NCI-H510A (cell line): ENCODE measurements around the gene TSHZ3.

Experiments
- DNase-seq: peaks from one replicate; lab custom pipeline; 2025; lab: John Stamatoyannopoulos, UW

Gene TSHZ3

DNA sequence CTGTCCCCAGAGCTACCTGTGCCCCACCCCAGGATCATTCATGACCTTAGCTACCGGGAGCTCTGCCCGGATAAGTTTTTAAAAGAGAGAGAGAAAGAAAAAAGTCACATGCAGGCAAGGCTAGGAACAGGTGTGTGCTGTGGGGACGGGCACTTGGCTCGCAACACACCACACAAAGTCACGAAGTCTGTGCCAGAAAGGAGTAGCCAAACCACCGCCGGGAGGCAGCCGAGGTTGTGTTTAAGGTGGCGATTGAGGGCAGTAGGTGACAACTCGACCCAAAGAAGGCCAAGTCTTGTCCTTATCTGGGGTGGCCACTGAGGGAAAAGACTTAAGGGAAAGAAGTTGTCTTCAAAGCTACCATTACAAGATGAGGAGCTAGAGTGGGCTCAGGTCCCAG is 4.6 kb upstream of the TSHZ3 start:
- no peak for DNase-seq

DNA sequence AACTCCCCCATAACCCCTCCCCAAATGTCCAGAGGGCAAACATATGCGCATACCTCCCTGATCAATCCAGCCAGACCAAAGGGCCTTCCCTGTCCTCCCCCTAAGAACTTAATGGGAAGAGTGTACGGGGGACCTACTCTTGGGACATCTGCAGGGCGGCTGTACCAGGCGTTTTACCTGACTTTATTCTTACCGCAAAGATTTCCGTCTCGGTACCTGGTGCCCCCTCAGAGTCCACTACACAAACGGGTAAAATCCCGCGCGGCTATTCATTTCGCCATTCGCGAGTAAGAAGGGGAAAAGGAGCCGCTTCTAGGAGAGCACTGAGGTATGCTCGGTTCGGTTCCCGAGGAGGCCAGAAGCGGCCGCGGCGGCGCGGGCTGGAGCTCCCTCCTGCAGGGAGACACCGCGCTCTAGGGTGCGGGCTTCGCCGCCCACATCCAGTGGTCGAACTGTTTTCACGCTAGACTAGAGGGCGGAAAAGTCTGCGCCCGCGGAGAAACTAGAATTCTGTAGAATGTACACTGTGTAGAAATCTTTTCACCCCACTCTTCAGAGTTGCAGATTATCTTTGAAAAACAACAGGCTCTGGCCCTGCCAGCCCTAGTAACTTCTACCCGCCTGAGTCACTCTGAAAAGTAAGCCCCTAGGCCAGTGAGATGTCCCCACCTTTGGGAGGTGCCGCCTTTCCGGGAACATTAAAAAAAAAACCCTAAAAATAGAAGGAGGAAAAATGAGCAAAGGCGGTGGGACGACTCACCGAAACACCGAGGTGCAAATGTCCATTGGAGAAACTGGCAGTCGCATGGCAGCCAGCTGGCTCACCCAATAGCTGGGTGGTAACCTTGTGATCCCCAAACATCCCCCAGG is 3.8 kb upstream of the TSHZ3 start:
- DNase-seq = no peak

DNA sequence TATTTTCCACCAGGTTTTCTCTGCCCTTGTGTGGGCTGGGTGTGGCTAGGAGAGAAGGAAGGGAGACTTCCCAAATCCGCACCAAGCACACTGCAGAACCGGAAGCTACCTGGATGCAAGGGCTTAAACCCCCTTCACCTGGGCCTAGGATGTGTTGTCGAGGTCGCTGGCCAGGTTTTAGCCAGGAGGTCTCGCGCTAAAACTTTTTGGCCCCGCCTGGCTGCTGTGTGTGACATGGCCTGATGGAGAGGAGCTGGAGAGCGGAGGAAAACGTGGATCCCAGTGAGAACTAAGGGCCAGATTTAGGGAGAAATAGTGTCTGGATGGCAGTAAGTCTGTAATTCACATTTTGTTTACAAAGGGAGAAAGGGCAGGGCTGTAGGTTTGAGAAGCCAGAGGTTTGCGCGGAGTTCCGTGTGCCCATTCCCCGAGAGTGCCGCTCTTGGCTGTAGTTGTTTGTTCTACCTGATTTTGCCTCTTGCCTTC is 3.1 kb upstream of the TSHZ3 start:
- no peak for DNase-seq

DNA sequence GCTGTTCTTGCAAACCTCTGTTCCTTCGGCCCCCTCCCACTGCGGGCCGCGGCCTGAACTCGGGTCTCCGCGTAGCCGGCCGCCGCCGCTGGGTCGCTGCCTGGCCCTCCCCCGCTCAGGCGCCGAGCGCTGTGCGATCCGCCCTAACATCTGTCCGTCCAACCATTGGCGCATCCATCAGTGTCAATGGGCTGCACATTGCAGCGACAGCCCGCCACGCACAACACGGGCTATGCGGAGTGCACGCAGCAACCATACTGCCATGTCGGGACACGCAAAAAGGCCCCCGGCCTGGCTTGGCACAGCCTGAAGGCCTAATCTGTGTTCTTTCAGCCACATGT is 2.6 kb upstream of the TSHZ3 start:
- DNase-seq = no peak

DNA sequence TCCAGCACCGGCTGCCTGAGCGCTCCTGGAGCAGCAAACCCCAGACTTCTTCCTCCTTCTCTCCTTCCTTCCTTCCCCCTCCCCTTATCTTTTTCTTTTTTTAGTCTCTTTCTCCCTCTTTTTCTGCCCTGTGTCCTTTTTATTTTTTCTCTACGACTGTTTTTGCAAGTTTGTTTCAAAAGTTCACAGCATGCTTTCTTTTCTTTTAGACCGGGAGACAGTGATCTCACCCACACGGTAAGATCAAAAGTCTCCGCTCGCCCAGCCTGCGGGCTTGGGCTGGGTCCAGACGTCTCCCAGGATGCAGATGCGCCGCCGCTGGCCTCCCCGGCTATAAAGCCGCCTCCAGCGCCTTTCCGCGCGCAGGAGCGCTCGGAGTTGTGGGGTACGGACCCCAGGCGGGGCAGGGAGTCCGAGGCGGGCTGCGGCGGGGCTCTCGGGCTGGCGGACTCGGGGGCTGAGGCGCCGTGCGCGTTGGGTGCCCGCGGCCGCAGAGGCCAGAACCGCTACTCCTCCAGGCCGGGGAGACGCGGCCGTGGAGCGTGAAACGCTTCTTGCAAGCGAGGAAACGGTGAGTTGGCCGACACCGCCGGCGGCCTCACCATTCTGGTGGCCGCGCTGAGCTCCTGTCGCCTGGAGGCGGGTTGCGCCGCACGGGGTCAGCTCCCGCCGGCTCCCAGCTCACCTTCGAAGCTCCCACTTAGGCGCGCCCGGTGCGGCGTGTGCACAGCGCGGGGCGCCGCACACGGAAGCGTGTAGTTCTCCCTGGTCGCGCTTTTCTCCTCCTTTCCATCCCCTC is 2.0 kb upstream of the TSHZ3 start:
- no peak for DNase-seq

DNA sequence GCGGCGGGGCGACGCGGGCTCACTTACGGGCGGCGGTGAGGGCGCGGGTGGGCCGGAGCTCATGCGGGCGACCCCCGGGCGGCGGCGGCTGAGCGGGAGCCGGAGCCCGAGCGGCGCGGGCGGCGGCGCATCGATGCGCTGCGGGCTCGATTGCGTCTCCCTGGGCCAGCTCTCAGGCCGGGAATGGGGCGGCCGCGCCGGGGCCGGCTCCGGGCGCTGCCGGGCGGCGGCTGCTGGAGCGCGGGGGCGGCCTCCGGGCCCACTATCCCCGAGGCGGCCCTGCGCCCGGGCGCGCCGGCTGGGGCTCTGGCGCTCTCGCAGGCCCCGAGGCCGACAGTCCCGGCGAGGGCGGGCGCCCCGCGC is 1.4 kb upstream of the TSHZ3 start:
- no peak for DNase-seq

DNA sequence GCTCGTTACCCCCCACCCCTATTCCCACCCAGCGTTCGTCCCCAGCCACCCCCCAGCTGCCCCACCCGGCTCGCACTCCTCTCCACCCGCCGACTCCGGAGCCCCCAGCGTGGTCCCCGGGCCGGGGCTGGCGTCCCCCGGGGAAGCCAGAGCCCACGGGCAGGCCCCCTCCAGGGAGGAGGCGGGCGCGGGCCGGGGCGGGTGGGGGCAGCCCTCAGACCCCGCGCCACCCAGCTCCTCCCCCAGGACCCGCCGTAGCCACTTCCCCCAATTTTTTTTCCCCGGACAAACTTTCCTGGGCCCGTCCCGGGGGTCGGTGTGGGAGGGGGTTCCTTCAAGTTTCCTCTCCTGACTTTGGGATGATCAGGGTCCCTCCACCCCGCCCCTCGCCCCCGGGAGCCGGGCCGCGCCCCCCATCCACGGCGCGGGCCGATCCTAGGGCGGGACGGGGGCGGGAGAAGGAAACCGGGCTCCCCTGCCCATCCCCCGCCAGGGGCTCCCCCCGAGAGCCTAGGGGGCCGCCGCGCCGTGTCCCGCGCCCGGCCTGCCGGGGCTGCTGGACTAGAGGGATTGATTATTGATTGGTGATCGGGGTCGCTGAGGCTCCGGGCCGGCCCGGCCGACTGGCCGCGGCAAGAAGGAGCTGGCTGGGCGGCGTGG is 927 bp upstream of the TSHZ3 start:
- DNase-seq = no peak

DNA sequence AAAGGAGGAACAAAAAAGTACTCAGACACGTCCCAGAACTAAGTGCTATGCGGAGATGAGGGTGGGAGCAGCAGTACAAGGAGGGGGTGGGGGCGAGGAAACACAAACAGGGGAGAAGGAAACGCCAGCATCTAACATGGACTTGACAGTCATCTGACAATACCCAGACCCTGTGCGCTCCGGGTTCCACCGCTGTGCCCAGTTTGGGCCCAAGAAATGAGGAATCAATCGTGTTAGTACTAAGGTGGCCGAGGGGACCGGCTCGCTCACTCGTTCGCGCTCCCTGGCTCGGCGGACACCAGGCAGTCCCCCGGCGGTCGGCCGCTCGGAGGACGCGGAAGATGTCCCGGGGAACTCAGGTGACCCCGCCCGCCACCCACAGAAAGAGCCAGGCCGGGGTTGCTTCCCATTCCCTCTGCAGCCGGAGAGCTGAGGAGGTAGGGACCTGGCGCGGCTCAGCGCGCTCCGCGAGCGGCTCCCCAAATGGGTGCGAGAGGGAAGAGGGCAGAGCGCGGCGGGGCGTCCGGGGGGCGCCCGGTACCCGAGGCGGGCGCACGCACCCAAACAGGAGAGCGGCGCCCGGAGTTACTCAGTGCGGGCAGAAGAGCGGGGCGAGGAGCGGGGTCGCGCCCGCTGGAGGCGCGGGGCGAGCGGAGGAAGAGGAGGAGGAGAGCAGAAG is 616 bp downstream of the TSHZ3 start:
- DNase-seq = no peak

DNA sequence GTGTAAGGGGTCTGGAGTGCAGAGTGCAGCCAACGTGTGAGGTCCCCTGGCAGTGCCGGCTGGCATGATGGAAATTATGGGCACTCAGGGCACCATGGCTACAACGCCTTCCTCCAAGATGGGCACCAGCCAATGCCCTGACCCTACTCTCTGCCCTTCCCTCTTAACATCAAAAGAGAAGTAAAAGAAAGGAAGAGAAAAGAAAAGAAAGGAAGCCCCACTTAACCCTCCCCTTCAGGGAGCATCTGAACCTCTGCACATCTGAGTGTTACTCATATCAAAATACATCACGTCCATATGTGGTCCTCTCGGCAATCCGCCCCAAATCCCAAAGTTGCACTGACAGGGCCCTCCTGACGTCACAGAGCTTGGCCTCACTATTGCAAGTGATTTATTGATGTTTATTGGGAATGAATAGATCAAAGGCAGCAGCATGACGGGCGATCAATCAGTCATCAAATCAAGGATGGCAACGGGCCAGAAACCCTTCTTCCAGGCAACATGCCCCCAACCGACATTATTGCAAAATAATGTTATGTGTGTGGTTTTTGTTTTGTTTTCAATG is 1.3 kb downstream of the TSHZ3 start:
- no peak for DNase-seq

DNA sequence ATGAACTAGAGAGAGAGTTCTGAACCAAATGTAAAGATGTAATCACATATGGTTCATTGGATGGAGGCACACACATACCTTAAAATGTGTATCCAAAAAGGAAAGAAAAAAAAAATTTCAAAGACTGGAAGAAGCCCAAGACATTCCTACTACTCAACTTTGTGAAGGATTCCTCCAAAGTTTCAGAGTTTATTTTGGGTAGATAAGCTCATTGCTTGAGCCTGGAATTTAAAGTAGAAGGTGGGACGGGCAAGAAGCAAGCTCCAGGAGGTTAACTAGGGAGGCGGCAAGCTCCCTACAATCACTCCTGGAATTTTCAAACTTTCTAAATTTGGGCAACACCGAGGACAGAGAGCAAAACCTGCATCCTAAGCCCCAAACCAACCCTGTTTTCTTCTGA is 1.9 kb downstream of the TSHZ3 start:
- no peak for DNase-seq

DNA sequence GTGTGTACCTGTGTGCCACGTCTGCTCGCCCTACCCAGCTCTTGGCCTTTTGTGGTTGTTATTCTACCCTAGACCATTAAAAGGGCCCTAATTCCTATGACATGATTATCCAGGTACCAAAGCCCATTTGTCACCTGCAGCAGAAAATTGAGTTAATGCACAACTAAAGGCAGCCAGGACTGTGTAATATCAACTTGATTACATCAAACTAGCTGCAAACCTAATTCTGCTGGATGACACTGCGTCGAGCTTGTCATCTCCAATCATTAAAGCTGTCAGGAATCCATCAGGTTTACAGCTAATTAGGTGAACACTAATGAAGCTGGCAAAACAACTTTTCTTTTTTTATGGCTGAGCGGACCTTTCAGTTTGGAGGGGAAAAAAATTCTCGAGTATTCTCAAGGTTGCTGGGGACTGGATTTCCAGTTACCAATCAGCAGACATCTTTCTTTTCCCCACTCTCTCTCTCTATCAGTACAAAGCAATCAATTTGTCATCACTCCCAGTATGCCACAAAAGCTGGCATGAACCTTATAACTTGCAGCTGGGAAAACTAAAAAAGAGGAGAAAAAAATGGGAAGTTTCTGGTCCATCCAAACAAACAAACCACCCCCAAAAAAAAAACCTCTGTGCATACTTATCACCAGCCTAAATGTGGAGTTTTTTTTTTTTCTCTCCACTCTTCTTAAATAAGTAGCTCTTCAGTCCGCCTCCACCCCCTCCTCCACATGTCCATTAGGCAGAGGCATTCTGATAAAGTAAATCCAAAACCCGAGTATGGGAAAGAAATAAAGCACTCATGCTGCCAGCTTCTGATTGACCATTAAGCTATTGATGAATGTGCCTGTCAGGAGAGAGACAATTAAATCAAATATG is 2.8 kb downstream of the TSHZ3 start:
- no peak for DNase-seq

DNA sequence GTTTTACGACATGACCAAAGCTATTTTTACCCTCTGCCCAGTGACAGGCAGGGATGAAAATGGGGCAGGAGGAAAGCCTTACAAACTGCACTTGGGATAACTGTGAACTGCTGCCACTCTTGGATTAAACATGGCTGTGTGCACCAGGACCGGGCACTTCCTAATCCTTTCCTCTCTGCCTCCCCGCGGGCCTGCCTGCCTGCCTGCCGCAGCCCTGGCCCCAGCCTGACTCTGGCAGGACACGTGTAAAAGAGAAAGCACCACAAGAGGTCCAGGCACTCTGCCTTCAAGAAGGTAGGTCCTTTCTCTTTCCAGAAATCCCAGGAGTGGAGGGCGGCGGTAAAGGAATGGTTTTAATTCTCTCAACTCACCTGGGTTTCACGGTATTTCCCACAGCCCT is 4.8 kb downstream of the TSHZ3 start:
- DNase-seq = no peak

DNA sequence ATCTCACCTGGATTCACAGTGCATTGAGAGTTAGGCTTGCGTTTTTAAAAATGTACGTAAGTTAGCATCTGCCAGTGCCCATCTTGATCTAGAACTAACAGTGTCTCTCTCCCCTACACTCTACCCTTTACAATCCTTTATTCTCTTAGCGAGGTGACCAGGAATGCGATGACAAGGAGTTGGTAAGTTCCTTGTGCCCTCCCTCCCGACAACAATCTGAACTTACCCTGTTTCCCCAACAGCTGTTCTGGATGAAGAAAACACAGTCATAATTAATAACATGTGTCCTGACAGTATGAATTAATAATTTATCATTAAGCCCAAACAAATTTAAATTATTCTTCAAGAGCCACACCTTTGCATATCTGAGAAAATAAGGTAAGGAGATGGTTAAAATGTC is 6.3 kb downstream of the TSHZ3 start:
- no peak for DNase-seq

DNA sequence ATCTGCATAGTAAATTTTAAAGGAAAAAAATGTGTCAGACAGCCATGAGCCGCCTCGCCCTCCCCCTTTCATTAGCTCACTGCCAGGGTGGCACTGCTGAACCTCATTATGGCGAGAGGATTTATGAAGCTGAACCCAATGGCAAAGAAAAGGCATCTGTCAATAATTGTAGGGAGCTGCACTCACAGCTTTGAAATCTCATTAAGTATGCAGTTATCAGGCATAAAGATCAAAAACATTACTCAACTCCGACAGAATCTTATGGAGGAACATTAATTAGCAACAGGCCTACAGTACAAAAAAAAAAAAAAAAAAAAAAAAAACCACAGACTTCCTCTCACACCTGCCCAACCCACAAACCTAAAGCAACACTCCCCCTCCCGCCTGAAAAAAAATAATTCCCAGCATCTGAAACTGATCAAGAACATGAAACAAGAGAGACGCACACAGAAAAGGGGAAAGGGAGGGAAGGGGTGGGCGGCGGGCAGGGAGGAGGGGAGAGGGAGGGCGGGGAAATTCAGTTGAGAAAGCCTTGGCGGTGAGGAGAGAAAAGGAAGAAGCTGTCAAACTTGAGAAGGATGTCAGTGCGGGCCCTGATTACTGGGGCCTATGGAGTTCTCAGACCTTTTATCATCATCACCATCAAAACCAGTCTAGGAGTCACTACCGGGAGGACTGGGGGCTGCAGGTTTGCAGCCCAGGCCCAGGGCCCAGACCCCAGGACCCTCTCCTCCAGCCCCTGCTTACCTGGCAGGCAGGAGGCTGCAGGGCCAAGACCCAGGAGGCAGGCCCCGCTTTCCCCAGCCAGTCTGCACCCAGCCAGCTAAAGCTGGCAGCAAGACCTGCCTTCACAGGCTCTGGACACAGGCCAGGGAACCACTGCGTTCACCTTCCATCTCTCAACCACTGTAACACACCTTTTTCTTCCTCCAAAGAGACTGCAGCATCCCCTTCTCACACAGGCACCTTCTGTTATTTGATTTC is 8.9 kb downstream of the TSHZ3 start:
- no peak for DNase-seq

DNA sequence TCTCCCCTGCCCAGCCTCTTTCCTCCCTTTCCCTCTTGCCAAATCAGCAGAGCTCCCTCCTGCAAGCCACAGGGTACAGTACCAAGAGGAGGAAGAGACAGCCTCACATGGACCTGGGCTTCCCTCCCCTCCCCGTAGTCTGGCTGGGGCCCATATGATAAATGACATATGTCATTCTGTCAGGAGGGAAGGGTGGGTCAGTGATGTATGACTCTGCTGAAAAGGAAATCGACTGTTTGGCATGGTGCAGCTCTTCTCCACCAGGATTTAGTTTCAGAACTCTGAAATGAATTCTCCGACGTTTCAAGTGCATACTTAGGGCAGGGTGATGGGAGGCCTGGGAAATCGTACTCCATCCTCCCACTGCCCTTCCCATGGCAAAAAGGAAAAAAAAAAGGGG is 9.8 kb downstream of the TSHZ3 start:
- no peak for DNase-seq

DNA sequence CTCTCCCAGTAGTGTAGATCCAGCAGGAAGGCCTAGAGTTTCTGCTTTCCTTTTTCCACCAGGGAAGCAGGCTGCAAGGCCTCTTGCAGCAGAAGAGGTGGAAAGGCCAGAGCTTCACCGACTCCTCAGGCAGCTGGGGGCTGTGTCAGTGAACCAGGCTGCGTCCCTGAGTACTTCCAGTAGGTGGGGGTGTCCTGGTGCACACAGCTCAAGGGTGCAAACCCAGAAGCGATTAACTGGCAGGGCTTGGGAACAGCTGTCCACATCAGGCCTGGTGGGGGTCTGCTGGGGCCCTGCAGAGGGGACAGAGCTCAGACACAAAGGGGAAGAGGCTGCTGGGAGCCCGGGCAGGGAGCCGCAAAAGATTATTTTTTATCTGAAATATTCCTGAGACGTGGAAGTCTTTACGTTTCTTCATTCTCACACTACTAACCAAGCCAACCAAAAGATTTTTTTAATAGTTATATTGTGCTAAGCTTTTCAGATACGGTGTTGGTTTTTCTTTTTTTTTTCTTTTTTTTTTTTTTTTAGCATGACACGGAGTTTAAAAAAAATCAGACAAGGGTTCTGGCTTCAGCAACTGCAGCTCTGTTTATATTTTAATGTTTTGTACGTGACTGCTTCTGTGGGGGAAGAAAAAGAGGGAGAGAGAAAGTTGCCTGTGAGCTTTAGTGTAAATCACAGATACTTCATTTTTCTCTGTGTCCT is 11.0 kb downstream of the TSHZ3 start:
- DNase-seq = no peak

DNA sequence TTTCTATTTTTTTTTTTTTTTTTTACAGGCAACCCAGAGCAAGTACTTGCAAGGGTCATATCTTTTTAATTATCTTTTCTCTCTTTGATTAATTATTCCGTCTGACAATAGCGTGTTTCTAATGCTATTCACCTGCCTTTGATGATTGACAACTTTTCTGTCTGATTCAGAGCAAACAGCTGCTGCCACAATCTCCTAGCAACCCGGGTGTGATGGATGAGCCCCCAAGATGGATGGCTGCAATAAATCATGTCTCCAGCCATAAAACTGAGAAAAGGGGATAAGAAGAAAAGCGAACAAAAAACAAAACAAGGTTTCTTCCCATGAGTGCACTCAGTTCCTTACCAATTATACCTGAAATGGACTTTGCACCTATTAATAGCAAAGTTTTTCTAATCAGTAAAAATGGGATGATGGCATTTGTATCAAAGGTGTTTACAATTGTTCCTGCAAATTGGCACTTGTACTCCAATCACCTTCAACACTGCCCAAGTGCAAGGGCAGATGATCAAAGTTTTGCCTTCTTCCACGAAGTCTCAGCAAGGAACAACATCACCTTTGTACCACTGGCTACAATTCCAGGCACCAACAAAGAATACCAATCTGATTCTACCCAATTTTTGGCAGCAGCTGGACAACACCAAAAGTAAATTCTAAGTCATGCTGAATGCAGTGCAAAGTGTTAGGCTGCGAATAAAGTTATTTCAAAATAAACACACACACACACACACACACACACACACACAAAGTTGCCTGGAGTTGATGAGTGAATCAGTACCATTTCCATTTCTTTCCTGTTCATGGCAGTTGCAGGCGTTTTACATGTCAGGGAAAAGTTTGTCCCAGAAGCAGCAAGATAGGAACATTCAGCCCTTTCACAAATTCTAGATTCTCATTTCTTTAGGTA is 12.0 kb downstream of the TSHZ3 start:
- no peak for DNase-seq

DNA sequence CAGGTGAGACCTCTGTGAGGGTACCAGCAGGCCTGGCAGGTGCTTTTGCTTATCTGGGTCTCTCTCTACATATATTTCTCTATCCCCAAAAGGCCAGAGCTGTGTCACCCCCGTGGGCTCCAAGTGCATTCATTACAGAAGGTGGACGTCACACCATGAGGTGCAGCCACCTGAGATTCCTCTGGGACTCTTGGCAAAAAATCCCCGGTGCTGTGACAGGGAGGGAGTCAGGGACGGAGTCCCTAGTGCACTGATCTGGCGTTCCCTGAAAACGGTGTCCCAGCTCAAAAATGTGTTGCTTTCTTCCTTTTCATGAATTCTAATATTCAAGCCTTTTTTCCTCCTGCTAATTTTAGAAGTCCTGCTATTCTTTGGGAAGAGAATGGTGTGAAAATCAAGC is 13.5 kb downstream of the TSHZ3 start:
- DNase-seq = no peak
